ENCODE data around the gene SPESP1. TPM values are rescaled to one million over a fixed set of nuclear protein-coding genes. Genes with fewer than 3 reads are reported as not detected.

The SPESP1 gene
- total RNA-seq (2022; extraction: Qiagen RNA extraction; ENCODE audit: low read depth): not detected in 5 replicates

DNA sequence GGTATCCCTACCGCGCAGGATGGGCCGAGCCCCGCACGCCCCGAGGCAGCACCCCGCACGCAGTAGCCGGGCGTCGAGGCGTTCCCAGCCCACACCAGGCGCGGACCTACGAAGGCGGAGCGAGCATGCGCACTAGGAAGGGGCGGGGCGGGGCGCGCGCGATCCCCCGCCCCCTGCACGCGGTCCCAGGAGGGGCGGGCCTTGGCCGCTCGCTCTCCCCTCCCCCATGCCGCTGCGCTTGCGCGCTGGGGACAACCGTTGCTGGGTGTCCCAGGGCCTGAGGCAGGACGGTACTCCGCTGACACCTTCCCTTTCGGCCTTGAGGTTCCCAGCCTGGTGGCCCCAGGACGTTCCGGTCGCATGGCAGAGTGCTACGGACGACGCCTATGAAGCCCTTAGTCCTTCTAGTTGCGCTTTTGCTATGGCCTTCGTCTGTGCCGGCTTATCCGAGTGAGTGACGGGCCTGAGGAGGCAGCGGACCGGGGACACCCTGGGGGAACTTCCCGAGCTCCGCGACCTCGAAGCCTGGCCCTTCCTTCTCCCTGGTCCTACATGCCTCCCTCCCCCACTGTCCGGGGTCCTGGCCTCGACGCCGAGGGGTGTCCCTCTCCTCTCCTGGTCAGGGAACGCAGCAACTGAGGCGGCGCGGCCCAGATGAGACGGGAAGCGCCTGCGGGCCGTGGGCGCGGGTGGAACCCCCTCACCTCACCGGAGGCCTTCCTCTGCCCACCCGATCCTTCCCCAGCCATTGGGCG, at the start of gene SPESP1:
Gene SPESP1 (plus strand): TSS at position 258 of the 755 bp plus-strand sequence. CDS start 129 bp downstream, at position 387.

Other genes starting within 250 kb of the SPESP1 start
- gene ANP32A, start 109.6 kb upstream of the SPESP1 start, total RNA-seq (2022; extraction: Qiagen RNA extraction; ENCODE audit: low read depth): 251 to 330 TPM (median 282 TPM) in 5 replicates
- gene NOX5, start 84.2 kb downstream of the SPESP1 start, total RNA-seq (2022; extraction: Qiagen RNA extraction; ENCODE audit: low read depth): 0.12 to 0.41 TPM (median 0.26 TPM) in 5 replicates
- 14.3 to 20.0 TPM (median 18.7 TPM) in 5 replicates for gene GLCE, start 230.1 kb downstream of the SPESP1 start, total RNA-seq (2022; extraction: Qiagen RNA extraction; ENCODE audit: low read depth)